Measurements from ENCODE around the gene PCSK7.
A peak's percentile ranks its signal among the peaks of the same experiment; 100 is the strongest.
"Not testable (repeated sequence)": the region's sequence is repeated elsewhere in the genome, so short reads cannot be mapped to it uniquely, and the experiment has no call there.

Gene PCSK7

GRCh38 chr11:117195761-117196160, 36.1 kb downstream of the PCSK7 start:
- no peak for DNase-seq

DNA sequence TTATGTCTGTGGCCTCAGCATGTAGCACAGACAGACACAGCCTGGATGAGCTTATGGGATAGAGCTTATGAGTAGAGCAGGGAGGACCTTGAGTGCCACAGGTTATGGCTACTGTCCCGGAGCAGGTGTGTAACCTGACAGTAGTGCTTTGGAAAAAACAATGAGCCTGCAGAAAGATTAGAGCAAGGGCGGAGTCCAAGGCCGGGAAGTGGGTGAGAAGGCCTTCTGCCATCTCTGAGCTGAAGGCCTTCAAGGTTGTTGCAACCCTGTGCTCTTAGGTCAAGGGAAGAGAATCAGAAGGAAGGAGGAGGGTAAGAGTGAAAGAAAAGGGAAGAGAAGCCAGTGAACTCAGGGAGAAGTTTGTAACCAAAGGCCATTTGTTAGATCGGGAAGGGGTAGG, 36.6 kb downstream of the PCSK7 start:
- DNase-seq = no peak

DNA sequence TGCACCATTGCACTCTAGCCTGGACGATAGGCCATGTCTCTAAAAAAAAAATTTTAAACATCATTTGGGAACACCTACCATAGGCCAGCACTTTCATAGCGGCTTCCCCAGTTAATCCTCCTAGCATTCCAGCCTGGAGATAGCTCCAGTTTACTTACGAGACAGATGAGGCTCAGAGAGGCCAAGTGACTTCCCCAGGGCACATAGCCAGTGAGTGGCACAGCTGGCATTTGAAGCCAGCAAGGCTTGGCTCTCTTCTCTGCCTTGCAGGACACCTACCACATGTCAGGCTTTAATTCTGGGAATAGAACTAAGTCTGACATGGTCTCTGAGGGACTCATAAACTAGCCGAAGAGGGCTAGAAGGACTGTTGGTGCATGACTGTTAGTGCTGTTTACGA, 37.6 kb downstream of the PCSK7 start:
- no peak for DNase-seq

GRCh38 chr11:117193130-117194020, 38.5 kb downstream of the PCSK7 start:
- no peak for DNase-seq

DNA sequence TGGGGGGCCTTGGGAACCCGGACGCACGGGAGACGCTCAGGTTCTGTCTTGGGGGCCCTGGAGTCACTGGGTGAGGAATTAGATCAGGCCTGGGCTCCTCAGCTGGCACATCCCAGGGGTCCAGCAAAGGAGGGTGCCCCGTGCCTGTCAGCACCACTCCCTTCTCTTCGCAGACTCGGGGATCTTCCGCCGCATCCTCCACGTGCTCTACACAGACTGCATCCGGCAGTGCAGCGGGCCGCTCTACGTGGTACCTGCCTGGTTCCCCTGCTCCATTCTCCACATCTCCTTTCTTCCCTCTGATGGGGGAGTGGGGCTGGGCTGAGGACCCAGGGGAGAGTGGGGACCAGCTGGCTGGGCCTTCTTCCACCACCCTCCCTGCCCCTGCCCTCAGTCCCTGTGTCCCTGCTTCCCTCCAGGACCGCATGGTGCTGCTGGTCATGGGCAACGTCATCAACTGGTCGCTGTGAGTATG, 39.4 kb downstream of the PCSK7 start:
- no peak for DNase-seq

DNA sequence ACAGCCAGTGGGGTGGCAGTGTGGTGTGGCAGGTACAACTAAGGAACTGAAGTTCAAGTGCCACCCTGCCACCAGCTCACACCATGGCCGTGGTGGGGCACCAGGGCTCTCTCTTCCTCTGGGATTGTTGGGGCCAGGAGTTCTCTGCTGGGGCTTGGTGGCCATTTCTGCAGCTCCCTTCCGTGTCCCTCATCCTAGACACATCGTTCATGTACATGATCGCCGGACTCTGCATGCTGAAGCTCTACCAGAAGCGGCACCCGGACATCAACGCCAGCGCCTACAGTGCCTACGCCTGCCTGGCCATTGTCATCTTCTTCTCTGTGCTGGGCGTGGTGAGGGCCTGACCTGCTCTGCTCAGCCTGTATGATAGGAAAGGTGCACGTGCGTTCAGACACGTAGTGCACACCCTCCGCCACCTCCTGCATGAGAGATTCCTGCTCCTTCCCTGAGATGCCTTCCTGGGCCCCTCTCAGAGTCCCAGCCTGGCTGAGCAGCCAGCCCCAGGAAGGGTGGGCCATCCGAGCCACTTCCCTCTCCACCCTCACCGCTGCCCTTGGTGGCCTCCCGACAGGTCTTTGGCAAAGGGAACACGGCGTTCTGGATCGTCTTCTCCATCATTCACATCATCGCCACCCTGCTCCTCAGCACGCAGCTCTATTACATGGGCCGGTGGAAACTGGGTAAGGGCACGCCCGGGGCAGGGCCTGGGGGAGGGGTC, 40.0 kb downstream of the PCSK7 start:
- DNase-seq = no peak

- no peak for DNase-seq
Measured at GRCh38 chr11:117189941-117190544, 41.8 kb downstream of the PCSK7 start.

GRCh38 chr11:117189191-117189940, 42.5 kb downstream of the PCSK7 start:
- DNase-seq = peak; percentile 98

DNA sequence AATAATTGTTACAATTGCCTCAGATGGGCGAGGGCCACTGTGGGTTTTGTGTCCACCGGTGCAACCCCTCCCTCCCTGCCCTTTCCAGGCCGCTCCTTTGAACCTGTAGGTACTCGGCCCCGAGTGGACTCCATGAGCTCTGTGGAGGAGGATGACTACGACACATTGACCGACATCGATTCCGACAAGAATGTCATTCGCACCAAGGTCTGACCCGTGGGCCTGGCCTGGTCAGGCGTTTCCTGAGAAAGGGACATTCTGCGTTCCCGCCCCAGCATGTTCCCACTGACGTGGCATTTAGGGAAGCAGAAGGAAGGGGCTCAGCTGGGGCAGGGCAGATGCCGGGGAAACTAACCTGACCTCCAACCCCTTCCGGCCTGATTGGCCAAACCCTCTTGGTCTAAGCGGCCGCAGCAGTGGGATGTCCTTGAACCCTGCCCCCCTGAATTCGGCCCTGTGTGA, 43.2 kb downstream of the PCSK7 start:
- DNase-seq = peak; percentile 86

- no peak for DNase-seq
Measured at GRCh38 chr11:117187799-117188481, 43.9 kb downstream of the PCSK7 start.

- no peak for DNase-seq
Measured at GRCh38 chr11:117187428-117187798, 44.5 kb downstream of the PCSK7 start.

DNA sequence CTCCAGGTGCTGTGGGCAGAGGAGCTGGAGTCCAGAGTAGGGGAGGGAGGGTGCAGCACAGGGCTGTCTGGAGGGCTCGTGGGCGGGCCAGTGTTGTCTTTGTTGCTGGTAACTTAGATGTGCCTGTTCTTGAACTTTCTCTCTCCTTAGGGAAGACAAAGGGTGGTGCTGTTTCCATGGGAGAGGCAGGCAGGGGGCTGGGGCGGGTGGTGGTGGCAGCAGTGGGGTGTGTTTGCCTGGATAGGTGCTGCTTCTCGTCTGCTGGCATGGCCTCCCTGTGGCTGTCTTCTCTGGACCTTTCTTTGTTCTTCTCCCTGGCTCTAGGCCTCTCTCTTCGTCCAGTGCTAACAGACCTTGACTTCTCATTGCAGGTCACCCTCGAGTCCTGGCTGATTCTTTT, 44.9 kb downstream of the PCSK7 start:
- no peak for DNase-seq

DNA sequence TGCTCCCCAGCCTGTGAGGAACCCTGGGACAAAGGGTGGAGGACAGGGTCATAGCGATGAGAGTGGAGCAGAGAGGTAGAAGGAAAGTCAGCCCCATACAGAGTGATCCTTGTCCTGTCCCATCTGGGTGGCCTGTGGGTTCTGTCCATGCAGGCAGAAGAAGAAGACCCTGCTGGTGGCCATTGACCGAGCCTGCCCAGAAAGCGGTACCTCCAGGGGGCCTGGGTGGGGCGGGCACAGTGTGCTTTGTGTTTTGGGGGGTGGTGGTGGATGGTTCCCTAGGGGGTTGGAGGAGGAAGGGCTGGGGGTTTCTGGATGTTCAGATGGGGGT, 45.5 kb downstream of the PCSK7 start:
- no peak for DNase-seq

DNA sequence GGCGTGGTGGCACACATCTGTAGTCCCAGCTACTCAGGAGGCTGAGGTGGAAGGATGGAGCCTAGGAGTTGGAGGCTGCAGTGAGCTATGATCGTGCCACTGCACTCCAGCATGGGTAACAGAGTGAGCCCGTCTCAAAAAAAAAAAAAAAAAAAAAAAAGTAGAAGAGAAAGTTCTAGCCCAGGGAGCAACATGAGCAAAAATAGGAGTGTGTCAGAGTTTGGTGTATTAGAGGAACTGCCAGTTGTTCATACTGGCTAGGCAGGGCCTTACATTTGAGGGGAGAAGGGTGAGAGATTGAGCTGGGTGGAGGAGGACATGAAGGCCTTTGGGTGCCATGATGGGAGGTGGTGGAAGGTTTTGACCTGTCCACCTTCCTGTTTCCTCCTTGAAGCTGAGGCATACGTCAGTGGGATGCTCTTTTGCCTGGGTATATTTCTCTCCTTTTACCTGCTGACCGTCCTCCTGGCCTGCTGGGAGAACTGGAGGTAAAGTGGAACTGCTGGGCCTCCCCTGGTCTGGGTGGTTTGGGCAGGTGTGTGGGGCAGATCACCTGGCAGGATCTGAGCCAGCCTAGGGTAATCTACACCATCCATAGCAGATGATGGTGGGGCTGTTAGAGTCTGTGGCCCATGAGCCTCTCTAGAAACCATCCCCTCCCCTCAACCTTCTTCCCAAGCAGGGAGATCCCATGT, 46.0 kb downstream of the PCSK7 start:
- DNase-seq = peak; percentile 75

GRCh38 chr11:117183724-117184349, 48.0 kb downstream of the PCSK7 start:
- no peak for DNase-seq

DNA sequence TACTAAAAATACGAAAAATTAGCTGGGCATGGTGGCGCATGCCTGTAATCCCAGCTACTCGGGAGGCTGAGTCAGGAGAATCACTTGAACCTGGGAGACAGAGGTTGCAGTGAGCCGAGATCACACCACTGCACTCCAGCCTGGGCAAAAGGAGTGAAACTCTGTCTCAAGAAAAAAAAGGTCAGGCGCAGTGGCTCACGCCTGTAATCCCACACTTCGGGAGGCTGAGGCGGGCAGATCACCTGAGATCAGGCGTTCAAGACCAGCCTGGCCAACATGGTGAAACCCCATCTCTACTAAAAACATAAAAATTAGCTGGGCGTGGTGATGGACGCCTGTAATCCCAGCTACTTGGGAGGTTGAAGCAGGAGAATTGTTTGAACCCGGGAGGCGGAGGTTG, 48.7 kb downstream of the PCSK7 start:
- DNase-seq = not testable (repeated sequence)

- no peak for DNase-seq
Measured at GRCh38 chr11:117182551-117182935, 49.3 kb downstream of the PCSK7 start.

DNA sequence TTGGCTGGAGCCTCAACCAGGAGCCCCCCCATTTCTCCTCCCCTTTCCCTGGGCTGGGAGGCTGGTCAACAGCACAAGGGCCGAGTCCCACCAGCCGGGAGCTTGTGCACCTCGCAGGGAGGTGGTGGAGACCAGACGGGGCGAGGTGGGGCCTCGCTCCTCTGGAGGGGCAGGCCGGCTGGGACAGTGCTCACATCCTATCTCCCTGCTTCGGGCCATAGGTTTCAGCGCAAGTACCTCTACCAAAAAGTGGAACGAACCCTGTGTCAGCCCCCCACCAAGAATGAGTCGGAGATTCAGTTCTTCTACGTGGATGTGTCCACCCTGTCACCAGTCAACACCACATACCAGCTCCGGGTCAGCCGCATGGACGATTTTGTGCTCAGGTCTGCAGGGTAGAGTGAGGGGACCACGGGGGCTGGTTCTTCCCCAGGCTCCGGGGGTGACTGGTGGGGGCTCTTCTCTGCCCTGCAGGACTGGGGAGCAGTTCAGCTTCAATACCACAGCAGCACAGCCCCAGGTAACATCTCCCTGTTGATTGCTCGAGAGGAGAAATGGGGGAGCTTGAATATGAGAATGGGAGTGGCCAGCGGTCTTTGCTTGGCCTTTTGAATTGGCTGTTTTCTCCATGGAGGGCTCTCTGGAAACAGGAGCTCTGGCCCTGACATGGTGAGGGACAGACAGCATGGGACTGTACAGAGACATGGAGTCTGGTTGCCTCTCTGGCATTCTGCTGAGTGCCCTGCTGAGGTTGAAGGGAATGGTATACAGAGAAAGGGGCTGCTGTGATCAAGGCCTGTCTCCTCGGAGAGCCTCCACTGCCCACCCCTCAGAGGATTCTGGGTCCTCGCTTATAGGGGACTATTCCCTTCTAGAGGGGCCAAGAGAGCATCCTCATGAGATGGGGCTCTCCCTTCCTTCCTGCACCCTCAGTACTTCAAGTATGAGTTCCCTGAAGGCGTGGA, 50.0 kb downstream of the PCSK7 start:
- DNase-seq = no peak

- peak; percentile 84 for DNase-seq
Measured at GRCh38 chr11:117180661-117181585, 51.0 kb downstream of the PCSK7 start.
